H9 (cell line): ENCODE results near the gene RRAGC. TPM values are rescaled to one million over a fixed set of nuclear protein-coding genes. Genes with fewer than 3 reads are reported as not detected.
A peak's percentile ranks its signal among the peaks of the same experiment; 100 is the strongest.

Experiments
- DNase-seq: peaks from one replicate; pipeline ENCODE4 v3.0.0-alpha.2; 2017
- H2AFZ ChIP-seq: one replicate; pipeline ENCODE4 v1.6.1; 2013; ENCODE audit warnings: mild to moderate bottlenecking, low read length, control low read depth, moderate library complexity
- H2AK5ac ChIP-seq: 2 replicates; pipeline ENCODE4 v1.6.1; 2013; ENCODE audit warnings: low read length, control low read depth, mixed read lengths; ENCODE audit not compliant: insufficient read length
- H2BK120ac ChIP-seq: one replicate; pipeline ENCODE4 v1.6.1; 2013; ENCODE audit warnings: low read depth, mild to moderate bottlenecking, low read length, control low read depth, inconsistent platforms; ENCODE audit not compliant: poor library complexity, severe bottlenecking
- H2BK12ac ChIP-seq: 2 replicates; pipeline ENCODE4 v1.6.1; 2013; ENCODE audit warnings: low read length, control low read depth, mixed read lengths, low read depth; ENCODE audit not compliant: insufficient read length
- H2BK15ac ChIP-seq: 2 replicates; pipeline ENCODE4 v1.6.1; 2013; ENCODE audit warnings: low read depth, low read length, control low read depth
- H2BK20ac ChIP-seq: one replicate; pipeline ENCODE4 v1.6.1; 2013; ENCODE audit warnings: low read depth, mild to moderate bottlenecking, low read length, control low read depth, inconsistent platforms; ENCODE audit not compliant: poor library complexity, severe bottlenecking
- H2BK5ac ChIP-seq: 2 replicates; pipeline ENCODE4 v1.6.1; 2013; ENCODE audit warnings: low read length, control low read depth, mixed read lengths; ENCODE audit not compliant: insufficient read length
- H3K14ac ChIP-seq: 2 replicates; pipeline ENCODE4 v1.6.1; 2013; ENCODE audit warnings: low read length, control low read depth; ENCODE audit not compliant: insufficient read depth
- H3K18ac ChIP-seq: 2 replicates; pipeline ENCODE4 v1.6.1; 2013; ENCODE audit warnings: low read depth, mild to moderate bottlenecking, mixed read lengths, low read length, control low read depth; ENCODE audit not compliant: insufficient read length
- H3K23ac ChIP-seq: 2 replicates; pipeline ENCODE4 v1.6.1; 2013; ENCODE audit warnings: low read length, control low read depth, mixed read lengths, low read depth; ENCODE audit not compliant: insufficient read length
- H3K23me2 ChIP-seq: 2 replicates; pipeline ENCODE4 v1.6.1; 2013; ENCODE audit warnings: low read depth, mild to moderate bottlenecking, mixed read lengths, low read length, control low read depth; ENCODE audit not compliant: insufficient read length, poor library complexity, severe bottlenecking
- H3K27ac ChIP-seq: 2 replicates; pipeline ENCODE4 v1.5.1; 2013; ENCODE audit warnings: low read length, control low read depth, mixed read lengths, low read depth; ENCODE audit not compliant: insufficient read length
- H3K27me3 ChIP-seq: 2 replicates; pipeline ENCODE4 v1.6.1; 2013; ENCODE audit warnings: low read length, control low read depth, inconsistent platforms; ENCODE audit not compliant: insufficient read depth
- H3K4ac ChIP-seq: 2 replicates; pipeline ENCODE4 v1.6.1; 2013; ENCODE audit warnings: low read depth, mild to moderate bottlenecking, control low read depth, inconsistent platforms, low read length, moderate library complexity
- H3K4me1 ChIP-seq: 2 replicates; pipeline ENCODE4 v1.6.1; 2013; ENCODE audit warnings: low read length, control low read depth, inconsistent platforms; ENCODE audit not compliant: insufficient read depth
- H3K4me2 ChIP-seq: 2 replicates; pipeline ENCODE4 v1.6.1; 2013; ENCODE audit warnings: low read length, control low read depth, mixed read lengths; ENCODE audit not compliant: insufficient read length, insufficient read depth
- H3K56ac ChIP-seq: 2 replicates; pipeline ENCODE4 v1.6.1; 2013; ENCODE audit warnings: low read depth, mild to moderate bottlenecking, mixed read lengths, low read length, control low read depth; ENCODE audit not compliant: insufficient read length
- H3K79me1 ChIP-seq: 2 replicates; pipeline ENCODE4 v1.6.1; 2013; ENCODE audit warnings: low read depth, mild to moderate bottlenecking, moderate library complexity, low read length, control low read depth, inconsistent platforms; ENCODE audit not compliant: insufficient read depth, poor library complexity, severe bottlenecking
- H3K79me2 ChIP-seq: 2 replicates; pipeline ENCODE4 v1.6.1; 2013; ENCODE audit warnings: low read length, control low read depth, inconsistent platforms; ENCODE audit not compliant: insufficient read depth
- H3K9ac ChIP-seq: 2 replicates; pipeline ENCODE4 v1.6.1; 2013; ENCODE audit warnings: low read length, control low read depth, mixed read lengths; ENCODE audit not compliant: insufficient read length; ENCODE audit errors: extremely low read depth
- H3K9me3 ChIP-seq: one replicate; pipeline ENCODE4 v1.6.1; 2013; ENCODE audit warnings: low read depth, low read length, inconsistent platforms; ENCODE audit not compliant: control insufficient read depth
- H3T11ph ChIP-seq: one replicate; pipeline ENCODE4 v1.6.1; 2013; ENCODE audit warnings: mild to moderate bottlenecking, low read length, control low read depth, inconsistent platforms
- H4K20me1 ChIP-seq: one replicate; pipeline ENCODE4 v1.6.1; 2013; ENCODE audit not compliant: control insufficient read depth, insufficient read length, insufficient read depth
- H4K5ac ChIP-seq: 2 replicates; pipeline ENCODE4 v1.6.1; 2013; ENCODE audit warnings: low read depth, mild to moderate bottlenecking, mixed read lengths, low read length, control low read depth; ENCODE audit not compliant: insufficient read length
- H4K8ac ChIP-seq: replicated peaks from 2 replicates; pipeline ENCODE4 v1.6.1; 2013; ENCODE audit warnings: low read length, control low read depth, mixed read lengths, low read depth; ENCODE audit not compliant: insufficient read length
- H4K91ac ChIP-seq: 2 replicates; pipeline ENCODE4 v1.6.1; 2013; ENCODE audit warnings: low read depth, mild to moderate bottlenecking, moderate library complexity, mixed read lengths, low read length, control low read depth; ENCODE audit not compliant: insufficient read length
- H3K27ac Mint-ChIP-seq, 3 experiments: 2 replicates in 2 of 3; 3 replicates in 1 of 3; pipeline ENCODE4 v1.8.0; 2020 to 2021; ENCODE audit warnings: mixed read lengths in 3 of 3, mild to moderate bottlenecking in 1 of 3, moderate library complexity in 1 of 3
- H3K27me3 Mint-ChIP-seq: 2 replicates; pipeline ENCODE4 v1.8.0; 2021; ENCODE audit warnings: low read depth, mild to moderate bottlenecking, moderate library complexity, mixed read lengths
- H3K36me3 Mint-ChIP-seq, 3 experiments: 2 replicates in 2 of 3; 3 replicates in 1 of 3; pipeline ENCODE4 v1.8.0; 2020 to 2021; ENCODE audit warnings: low read depth in 3 of 3, mixed read lengths in 3 of 3; ENCODE audit not compliant: insufficient read depth in 1 of 3
- H3K4me1 Mint-ChIP-seq, 2 experiments: 2 replicates each; pipeline ENCODE4 v1.8.0; 2020; ENCODE audit warnings: mixed read lengths in 2 of 2
- H3K4me3 Mint-ChIP-seq, 2 experiments: 2 replicates in 1 of 2; 3 replicates in 1 of 2; pipeline ENCODE4 v1.8.0; 2020 to 2021; ENCODE audit warnings: mild to moderate bottlenecking in 2 of 2, mixed read lengths in 2 of 2, moderate library complexity in 1 of 2
- H3K9me3 Mint-ChIP-seq, 2 experiments: 2 replicates in 1 of 2; 3 replicates in 1 of 2; pipeline ENCODE4 v1.8.0; 2020; ENCODE audit warnings: mild to moderate bottlenecking in 2 of 2, mixed read lengths in 2 of 2, moderate library complexity in 1 of 2
- CTCF ChIP-seq: fragments of 200-600 bp; sonication (generic); conservative IDR thresholded peaks from 3 replicates; pipeline ENCODE4 v1.8.0; 2021; ENCODE audit warnings: antibody characterized with exemption, mild to moderate bottlenecking
- WGBS: extraction: QIAGEN DNeasy Blood & Tissue Kit; methylation state at CpG from one replicate; pipeline ENCODE4 v1.1.7; 2013; ENCODE audit warnings: missing lambda C conversion rate, low lambda C conversion rate, mixed read lengths; ENCODE audit not compliant: insufficient read length; ENCODE audit errors: extremely low coverage; 5-methylcytosine and 5-hydroxymethylcytosine counted together
- total RNA-seq: library from RNA; stranded (reverse); gene quantifications from 2 replicates; pipeline ENCODE4 v1.2.1, GENCODE V29; 2021

The RRAGC gene
- total RNA-seq, 1 experiment from 2014 or later: 17.9 TPM

DNA sequence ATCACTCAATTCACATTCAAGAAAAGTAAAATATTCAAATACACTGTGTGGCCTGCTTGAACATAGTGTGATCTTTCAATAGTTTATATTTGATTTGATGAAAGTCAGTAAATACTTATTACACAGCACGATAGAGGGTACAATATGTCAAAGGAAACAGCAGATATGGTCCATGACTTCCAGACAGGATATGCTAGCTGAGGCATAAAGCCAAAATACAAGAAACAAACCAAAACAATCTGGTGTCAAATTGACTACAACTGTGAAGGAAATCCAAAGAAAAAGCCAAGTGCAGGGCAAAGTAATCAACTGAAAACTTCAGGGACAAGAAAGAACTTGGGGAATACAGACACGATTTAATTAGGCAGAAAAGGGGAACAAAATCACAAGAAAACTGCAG, 19.3 kb downstream of the RRAGC start:
- no peaks in the 10 kb centered on the region for H3K9me3 ChIP-seq
- Mint-ChIP-seq H3K27ac (peak overlapping the region in 1 of 3 experiments; percentile 63; a peak in 1 of 7 replicates), H3K9me3 (peaks cover 0 to 4% of the 10 kb centered on the region in 2 experiments; a peak in 1 of 5 replicates), H3K4me1 (peaks cover 14 to 22% of the 10 kb centered on the region in 2 experiments), H3K27me3 (no peaks in the 10 kb centered on the region), H3K4me3 (no peak overlapping the region), H3K36me3 (peaks cover 10 to 53% (median 45%) of the 10 kb centered on the region in 3 experiments; a peak in 6 of 7 replicates)
- H4K91ac ChIP-seq: no peak overlapping the region
- WGBS: no CpG with 5 or more reads among the region's 2 CpGs
- H3K27ac ChIP-seq: no peak overlapping the region
- TF ChIP-seq CTCF: no peak
- no peaks in the 10 kb centered on the region for H4K20me1 ChIP-seq
- no peak overlapping the region for H2BK5ac ChIP-seq
- H4K5ac ChIP-seq: no peak overlapping the region
- H3K79me1 ChIP-seq: no peaks in the 10 kb centered on the region
- H2BK12ac ChIP-seq: no peak overlapping the region
- no peak overlapping the region for H2AFZ ChIP-seq
- no peak overlapping the region for H2AK5ac ChIP-seq
- no peak overlapping the region for H3K9ac ChIP-seq
- H3K56ac ChIP-seq: no peak overlapping the region
- no peaks in the 10 kb centered on the region for H3K27me3 ChIP-seq
- no peak overlapping the region for H3K4me2 ChIP-seq
- H3K4ac ChIP-seq: no peak overlapping the region
- H3K18ac ChIP-seq: no peak overlapping the region
- no peaks in the 10 kb centered on the region for H3K23me2 ChIP-seq
- H3K4me1 ChIP-seq: no peaks in the 10 kb centered on the region; the same call in 1 of the 2 replicates
- no peak overlapping the region for H3T11ph ChIP-seq
- DNase-seq: no peak
- H3K79me2 ChIP-seq: no peaks in the 10 kb centered on the region
- no peak overlapping the region for H4K8ac ChIP-seq
- no peak overlapping the region for H2BK20ac ChIP-seq
- no peak overlapping the region for H2BK15ac ChIP-seq
- no peak overlapping the region for H3K14ac ChIP-seq
- no peak overlapping the region for H3K23ac ChIP-seq
- H2BK120ac ChIP-seq: no peak overlapping the region
